ENCODE measurements around the gene TMEM252. TPM values are rescaled to one million over a fixed set of nuclear protein-coding genes. Genes with fewer than 3 reads are reported as not detected.

The TMEM252 gene, protein sequence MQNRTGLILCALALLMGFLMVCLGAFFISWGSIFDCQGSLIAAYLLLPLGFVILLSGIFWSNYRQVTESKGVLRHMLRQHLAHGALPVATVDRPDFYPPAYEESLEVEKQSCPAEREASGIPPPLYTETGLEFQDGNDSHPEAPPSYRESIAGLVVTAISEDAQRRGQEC
- not detected for total RNA-seq

DNA sequence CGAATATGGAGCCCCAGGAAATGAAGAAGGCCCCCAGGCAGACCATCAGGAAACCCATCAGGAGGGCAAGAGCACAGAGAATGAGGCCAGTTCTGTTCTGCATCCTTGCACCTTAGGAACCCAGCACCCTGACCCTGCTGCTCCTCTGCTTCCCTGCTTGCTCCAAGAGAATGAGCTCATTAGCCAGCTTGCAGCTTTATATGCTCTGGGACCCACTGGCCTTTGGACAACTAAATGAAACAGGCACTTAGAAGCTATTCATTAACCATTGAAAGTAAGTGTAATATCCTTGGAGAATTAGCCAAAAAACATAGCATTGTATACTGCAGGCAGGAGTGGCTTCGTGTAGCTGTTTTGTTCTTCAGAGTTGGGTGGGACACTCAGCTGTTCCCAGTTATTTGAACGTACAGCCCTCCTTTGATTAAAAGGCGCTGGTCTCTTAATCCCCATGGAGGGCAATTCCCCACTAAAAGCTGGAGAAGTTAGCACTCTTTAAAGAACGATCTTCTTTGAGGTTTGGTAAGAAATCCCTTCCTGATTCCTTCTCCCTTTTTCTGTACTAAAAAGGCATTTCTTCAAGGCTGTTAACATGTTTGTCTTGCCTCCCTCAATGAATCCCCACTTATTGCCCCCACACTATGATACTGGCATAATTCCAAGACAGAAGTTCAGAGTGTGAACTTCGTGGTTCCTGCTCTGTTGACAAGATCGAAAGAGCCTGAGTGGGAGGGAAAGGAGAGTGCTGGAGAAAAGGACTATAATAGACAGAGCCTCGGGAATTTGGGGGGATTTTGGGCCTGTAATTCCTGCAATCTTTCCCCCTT lies at the start of gene TMEM252:
TSS of gene TMEM252 (minus strand) at position 172 of the 824 bp plus-strand sequence. CDS start at position 103, 69 bp downstream.

Other genes starting within 250 kb of the TMEM252 start
- not detected for gene FOXD4L3, start 238.0 kb downstream of the TMEM252 start, total RNA-seq
- not detected for gene PGM5, start 184.3 kb downstream of the TMEM252 start, total RNA-seq
- gene PIP5K1B, start 164.4 kb upstream of the TMEM252 start, total RNA-seq, result under 1 TPM; 0.63 to 0.84 TPM

Data from activated naive CD4-positive, alpha-beta T cell treated with anti-CD3 and anti-CD28 coated beads, Interleukin-2, amount 10 ng/mL, durations not matched to agents 5 hours and 36 hours (primary cell).